SK-N-DZ (cell line): ENCODE data around the gene ARHGAP24. TPM values are rescaled to one million over a fixed set of nuclear protein-coding genes. Genes with fewer than 3 reads are reported as not detected.

Source experiments
- DNase-seq: peaks from one replicate; pipeline ENCODE4 v3.0.0-alpha.2; 2015; ENCODE audit warnings: low spot score
- polyA plus RNA-seq, 2 experiments: library from polyadenylated mRNA; depleted of rRNA; stranded (reverse); fragments of >200 nt; gene quantifications; 2 replicates each; pipeline ENCODE4 v1.2.3, GENCODE V29; 2014

The ARHGAP24 gene
- polyA plus RNA-seq (2014; cell fraction: cytosol; rRNA removed), result 2.3 and 4.1 TPM in 2 replicates
- 0.93 and 1.1 TPM in 2 replicates for polyA plus RNA-seq (2014; cell fraction: nucleus; rRNA removed)

DNA sequence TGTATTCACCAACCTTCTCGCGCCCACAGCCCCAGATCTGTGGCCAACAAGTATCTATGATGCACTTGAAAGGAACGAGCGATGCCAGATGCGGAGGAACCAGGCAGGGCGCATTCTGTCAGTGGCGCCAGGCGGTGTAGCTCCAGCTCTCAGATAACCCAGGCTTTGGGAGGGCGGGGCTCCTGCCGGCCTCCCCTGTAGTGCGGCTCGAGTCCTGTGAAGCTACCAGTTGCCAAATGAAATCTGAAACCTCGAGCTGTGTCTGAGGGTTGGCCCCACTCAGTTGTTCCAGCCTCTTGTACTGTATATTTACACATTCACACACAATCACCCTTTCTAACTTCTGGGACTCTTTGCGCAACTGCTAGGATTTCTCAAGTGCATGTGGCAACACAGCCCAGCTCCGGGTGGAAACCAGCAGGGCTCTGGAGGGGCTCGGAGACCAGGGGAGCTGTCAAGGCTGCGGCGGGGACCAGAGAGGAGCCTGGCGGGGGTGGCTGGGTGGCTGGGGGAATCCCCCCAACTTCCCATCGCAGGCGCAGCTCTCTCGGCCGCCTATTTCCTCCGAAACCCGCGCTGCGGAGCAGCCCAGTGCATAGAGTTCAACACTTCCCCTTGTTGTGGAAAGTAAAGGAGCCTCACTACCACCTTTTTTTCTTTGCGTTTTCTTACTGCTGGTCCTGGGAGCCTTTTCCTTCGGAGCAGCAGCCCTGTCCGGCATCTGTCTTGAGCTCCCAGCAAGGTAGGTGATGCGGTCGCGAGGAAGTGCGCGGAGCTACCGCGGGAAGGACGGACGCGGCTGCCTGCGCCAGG, at the start of gene ARHGAP24:
Gene ARHGAP24 (plus strand): TSS at position 333 of the 813 bp plus-strand sequence.
- DNase-seq, result peak; percentile 90

DNA sequence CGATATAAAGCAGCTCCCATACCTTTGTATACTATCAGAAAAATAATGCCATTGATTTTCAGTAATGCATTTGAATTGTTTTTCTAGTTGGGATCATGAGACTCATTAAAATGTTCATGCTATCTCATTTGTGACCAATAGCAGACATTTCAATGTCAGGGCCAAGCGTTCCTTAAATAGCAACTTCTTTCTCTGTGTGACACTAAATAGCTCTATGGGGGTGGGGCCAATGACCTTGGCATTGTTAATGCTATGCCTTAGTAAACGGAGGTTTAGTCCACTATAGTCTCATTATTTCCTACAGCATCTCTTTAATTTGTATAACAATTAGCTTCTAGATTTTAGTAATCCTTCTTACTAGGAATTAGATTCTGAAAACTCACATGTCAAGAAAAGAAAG, 48.6 kb upstream of the ARHGAP24 start:
- no peak for DNase-seq

DNA sequence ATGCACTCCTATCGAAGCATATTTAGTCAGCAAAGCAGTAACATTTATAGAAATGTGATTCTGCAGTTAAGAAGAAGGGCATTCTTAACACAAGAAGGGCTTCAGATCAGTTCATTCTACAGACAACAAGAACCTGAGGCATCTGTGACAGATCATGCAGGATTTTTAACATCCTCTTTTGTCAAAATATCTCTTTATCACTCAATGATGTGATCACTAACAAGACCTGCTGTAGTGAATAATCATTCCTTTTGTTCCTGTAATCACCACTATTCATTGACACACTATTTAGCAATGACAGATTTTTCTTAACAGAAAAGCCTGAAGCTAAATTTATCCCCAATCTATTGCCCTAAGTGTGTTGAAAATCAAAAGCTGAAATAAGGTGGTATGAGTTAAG, 47.8 kb upstream of the ARHGAP24 start:
- DNase-seq, result no peak

DNA sequence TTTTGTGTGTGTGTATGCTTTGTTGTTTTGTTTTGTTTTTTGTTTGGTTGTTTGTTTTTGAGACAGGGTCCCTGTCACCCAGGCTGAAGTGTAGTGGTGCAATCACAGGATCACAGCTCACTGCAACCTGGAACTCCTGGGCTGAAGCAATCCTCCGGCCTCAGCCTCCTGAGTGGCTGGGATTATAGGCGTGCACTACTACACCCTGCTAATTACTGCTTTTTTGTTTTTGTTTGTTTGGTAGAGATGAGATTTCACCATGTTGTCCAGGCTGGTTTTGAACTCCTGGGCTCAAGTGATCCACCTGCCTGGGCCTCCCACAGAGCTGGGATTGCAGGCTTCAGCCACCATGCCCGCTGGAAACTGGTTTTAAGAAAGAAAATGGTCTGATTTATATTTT, 44.7 kb upstream of the ARHGAP24 start:
- no peak for DNase-seq

DNA sequence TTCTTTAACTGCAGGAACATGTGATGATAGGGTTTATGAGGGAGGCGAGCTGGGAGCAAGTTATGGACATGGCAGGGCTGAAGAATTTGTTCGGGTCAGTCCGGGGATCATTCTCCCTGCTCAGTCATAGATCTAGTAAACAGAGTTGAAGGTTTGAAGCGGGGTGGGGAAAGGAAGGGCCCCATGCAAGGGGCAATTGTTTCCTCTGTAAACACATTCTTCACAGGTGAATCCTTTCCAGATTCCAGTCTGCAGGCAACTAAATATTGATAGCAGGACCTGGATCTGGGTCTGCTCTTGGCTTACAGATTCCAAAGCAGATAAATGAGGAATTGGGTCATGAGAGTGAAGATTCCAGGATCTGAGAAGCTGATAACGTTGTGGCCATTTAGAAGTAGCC, 44.3 kb upstream of the ARHGAP24 start:
- no peak for DNase-seq

DNA sequence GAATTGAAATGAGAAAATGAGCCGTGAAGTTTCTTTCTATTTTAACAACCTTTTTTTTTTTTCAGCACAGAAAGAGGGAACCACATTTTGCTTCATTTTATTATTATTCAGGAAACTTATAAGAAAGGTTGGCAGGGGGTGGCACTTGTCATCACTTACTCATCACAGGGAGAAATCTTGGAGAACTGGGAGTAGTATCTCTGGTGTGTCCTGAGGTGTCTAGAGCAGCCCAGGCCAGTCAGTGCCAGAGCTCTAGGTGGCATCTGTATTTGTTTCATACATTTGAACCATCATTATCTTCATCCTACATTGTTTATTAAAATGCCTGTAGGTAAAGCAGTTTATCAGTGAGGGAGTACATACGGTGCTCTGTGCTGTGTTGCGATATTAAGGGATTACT, 43.8 kb upstream of the ARHGAP24 start:
- no peak for DNase-seq

DNA sequence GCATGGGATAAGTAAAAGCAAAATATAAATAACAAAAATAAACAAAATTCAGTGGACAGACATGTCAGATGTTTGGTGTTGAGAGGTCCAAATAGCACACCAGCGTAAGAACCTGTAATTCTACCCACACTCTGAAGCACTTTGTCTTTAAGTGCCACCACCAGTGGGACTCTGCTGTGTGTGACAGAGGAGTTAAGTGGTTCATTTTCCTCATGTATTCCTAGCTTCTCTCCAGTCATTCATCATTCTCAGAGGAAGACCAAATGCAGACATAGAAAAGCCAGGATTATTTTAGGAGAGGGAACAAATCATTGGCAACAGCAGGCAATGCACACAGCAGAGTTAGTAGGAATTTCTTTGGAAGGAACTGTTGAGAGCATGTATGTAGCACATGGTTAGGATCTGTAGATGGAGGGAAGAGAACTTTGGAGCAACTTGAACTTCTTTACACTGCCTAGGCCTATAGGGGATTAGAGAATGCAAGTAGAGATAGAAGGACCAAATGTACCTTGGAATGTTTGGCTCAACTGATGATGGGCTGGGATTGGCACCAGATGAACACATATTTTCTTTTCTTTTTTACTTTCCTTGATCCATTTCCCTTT, 43.0 kb upstream of the ARHGAP24 start:
- DNase-seq, result no peak

DNA sequence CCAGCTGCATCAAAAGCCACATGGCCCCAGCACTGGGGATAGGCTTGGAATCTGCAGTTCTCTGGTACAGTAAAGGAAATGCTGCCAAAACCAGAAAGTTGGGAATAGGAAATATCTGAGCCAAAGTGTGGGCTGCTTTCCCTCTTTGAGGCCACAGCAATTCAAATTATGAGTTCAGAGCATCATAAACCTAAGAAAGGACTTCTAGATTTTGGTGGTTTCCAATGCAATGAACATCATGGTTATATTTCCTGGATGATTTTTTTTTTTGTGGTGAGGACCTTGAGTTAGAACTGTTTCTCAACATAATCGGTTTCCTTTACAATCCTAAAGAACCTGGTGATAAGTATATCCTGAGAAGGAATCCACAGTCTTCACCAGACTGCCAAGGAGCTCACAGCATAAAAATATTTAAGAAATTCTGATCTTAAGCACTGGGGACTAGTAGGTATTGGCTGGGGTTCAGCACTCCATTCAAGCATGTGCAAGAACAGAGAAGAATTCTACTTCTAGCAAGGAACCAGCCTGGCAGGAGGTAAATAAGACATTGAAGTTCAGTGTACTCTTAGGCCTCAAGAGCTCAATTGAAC, 29.8 kb upstream of the ARHGAP24 start:
- no peak for DNase-seq

DNA sequence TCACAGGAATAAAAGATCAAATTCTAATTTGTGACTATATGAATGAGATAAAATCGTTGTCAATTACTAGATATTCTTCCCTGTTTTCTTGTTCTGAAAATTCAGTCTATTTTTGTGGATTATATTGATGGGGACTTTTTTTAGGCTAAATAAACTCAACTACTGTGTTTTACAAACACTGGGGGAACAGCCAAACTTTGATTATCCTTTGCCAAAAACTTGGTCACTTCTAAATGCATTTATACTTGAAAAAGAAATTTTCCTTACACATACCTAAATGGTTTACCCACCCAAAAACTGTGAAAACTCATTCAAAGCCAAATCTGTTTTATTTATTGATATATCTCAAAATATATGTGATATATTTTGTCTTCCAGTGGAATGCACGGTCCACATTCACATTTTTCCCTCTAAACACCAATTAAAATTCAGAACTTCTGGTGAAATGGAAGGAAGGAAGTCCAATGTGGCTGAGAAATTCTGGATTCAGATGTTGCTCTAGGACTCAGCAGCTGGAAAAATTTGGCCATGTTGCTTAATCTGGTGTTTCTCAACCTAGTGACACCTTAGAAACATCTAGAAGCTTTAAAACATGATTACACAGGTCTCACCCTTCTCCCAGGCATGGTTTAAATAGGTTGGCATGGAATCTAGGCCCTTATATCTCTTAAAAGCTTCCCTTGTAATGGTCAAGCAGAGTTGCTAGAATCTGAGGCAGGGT, 28.6 kb upstream of the ARHGAP24 start:
- no peak for DNase-seq

DNA sequence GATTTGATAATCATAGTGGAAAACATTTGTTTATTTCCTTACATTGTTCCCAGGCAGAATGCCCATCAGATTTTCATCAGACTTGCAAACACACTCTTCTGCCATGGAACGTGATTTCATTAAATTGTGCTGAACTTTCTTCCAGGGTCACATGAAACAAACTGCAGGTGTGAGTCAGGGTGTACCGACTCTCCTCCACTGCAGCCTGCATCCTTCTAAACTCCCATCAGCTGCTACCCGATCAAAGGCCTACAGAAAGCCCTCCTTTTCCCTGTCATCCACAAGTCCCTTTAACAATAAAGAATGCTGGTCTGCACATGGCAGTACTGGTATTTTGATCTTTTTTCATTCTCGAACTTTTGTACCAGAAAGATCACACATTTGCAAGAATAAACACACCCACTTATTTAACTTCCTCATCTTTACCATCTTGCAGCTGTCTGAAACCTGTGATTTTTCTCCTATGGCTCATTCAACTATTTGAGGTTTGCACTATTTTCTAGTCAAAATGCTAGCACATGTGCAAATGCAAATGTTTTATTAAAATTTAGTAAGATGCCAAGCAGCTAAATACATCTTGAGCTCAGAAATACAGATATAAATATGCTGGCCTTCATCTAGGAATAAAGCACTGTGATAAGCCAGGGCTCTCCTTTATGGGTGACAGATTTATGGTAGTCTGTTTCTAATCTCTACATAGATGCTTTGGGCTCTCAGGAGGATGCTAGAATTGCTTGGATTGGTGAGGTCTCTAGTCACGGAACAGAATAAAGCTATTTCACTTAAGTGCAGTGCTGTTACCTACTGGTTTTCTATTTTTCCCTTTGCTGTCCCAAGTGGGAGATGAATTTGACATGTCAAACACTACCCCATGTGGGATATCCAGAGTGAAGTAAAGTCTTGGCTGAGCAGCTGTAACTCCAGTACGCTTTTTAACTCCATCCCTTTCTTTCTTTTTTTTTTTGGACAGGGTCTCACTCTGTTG, 25.8 kb upstream of the ARHGAP24 start:
- peak; percentile 79 for DNase-seq

DNA sequence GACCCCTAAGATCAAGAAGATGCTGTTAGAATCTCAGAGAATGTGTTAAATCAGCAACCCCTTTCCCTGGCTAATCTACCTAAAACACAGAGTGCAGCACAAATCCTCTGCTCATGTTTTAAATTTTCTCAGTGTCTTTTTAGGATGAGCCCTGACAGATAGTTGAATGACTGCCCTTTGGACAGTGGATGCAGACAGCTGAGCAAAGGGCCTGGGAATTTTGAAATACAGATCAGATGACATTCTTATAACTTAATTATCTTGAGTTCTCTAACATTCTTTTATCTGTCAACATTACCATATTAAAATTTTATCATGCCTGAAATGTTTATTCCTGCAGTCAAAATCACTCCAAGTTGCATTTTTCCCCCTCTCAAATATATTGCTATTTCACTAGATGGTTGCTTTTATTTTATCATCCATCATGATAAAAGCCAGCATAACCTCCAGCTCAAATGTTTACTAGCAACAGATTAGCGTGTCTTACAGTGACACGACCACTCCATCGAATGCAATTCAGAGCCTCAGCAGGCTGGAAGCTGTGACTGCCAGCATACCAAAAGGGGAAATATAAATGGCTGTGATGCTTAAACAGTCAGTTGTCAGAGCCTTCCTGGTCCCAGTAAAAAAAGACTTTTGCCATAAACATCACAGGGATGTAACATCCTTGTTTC, 22.8 kb upstream of the ARHGAP24 start:
- peak; percentile 75 for DNase-seq

DNA sequence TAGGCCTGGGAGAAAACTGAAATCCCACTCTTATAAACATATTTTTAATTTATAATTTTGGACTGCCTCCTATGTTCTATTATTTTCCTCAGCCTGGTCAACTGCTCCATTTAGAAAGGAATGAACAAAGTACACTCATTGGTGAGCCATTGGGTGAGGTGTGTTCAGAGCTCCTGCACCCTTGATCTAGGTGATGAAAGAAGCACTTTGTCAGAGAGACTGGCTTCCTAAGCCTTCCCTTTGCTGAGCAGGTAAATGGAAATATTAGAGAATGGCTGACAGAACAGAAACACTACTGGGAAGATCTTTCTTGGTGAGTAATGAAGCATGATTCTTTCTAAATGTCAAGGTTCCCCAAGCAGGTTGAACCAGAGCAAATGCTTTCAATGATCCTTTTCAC, 19.0 kb upstream of the ARHGAP24 start:
- no peak for DNase-seq

DNA sequence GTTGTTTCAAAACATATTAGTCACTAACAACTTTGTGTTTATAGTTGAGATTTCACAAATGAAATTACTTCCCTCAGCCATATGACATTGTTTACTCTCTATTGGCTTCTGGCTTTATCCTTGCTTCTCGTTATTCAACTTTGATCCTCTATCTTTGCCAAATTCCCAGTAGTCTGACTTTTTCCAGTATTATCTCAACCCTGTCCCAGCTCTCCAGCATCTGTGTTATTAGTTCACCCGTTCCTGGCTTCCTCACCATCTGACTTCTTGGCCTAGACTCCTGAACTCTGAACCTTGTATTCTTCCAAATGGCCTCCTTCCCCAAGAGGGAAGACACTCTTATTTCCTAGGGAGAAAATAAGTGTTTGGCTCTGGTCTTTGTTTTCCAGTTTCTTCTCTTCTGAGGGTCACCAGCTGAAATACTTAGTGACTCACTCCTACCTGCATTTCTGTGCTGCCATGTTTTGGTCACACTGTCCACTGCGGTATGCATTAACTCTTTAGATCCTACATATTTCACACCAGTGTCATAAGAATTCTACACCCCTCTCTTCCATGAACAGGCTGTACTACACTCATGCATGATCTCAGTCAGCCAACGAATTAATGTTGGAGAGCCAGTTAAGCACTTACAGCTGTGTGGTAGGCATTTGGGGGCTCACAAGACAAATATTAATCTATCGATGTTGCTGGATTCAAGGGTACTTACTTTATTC, 17.0 kb upstream of the ARHGAP24 start:
- DNase-seq, result no peak

DNA sequence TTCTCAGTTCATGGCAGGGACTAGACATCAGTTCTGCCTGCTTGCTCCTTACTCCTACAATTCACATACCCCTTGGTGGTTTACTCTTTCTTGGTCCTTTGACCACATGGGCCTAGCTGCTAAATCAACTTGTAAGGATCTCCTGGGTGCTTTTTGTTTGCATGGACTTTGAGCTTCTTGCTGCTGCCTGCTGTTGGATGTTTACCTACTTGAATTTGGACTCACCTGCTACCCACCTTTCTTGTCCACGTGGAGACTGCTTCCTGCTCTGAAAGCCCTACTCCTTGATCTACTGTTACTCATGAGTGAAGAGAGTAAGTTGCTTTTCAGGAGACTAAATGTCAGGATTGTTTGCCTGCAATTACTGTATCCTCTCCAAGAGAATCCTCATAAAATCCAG, 15.2 kb upstream of the ARHGAP24 start:
- DNase-seq, result no peak

DNA sequence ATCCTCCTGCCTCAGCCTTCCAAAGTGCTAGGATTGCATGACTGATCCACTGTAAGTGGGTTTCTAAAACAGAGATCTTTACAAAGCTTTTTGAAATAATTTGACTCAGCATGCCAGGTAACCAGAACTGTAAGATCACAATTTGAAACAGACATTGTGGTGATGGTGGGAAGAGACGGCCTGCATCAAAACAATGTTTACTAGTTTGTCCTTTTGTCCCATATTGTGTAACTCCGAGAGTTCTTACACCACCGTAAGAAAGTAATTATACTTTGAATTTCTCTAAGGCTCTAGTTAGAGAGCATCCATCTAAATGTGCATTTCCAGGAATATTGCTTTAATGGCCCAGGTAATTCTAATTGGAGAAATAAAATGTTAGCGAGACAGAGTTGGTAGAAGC, 594 bp upstream of the ARHGAP24 start:
- DNase-seq, result no peak

DNA sequence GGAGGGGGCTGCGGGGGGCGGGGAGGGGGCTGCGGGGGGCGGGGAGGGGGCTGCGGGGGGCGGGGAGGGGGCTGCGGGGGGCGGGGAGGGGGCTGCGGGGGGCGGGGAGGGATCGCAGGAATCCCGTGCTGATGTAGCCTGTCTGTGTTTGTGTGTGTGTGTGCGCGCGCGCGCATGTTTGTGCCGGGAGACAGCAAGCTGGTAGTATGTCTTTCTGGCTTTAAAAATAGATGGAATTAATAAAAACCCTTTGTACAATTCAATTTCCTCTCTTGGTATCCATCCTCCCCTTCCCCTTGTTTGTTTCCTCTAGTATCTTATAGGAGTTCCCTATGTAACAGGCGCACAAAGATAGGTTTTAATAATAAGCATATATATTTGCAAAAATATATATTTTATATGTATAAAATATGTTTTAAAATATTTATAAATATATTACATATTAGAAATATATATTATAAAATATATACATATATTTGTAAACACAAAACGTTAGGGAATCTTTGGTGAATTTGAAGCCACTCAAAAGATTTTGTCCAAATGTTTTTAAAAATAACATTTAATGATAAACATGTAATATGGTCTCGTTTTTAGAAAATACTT, 782 bp downstream of the ARHGAP24 start:
- DNase-seq, result peak; percentile 66

DNA sequence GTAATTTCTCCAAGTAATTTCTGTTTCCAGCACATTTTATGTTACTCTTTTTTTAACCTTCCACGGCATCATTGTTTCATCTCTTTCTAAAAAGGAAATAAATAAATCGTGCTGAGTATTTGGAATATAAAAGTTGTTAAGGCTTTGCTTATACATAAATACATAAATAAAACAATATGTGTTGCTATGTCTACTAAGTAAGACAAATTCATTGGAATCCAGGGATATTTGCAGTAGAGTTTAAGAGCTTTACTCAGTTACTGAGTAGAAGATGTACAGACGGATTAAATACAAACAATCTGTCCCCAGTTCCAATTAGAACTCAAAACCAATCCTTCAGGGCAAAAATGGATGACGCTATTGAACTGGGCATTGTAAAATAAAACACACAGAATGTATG, 1.4 kb downstream of the ARHGAP24 start:
- no peak for DNase-seq

DNA sequence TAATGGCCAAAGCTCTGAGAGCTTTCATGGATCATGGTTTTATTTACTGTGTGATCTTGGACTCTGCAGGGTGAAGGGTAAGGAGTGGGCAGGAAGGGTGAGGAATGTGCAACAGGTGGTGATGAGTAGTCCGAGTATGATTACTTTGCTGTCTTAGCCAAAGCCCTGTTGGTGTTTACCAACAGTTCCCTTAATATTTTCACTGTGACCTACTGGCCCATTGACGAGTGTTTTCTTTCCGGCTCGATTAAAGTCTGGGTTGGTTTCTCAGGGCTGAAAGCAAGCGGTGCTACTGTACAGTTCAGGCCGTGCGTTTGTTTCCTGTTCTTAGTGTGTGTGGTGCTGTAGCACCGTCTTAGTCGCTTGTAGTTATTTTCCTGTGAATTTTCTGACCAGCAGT, 2.6 kb downstream of the ARHGAP24 start:
- DNase-seq, result no peak

DNA sequence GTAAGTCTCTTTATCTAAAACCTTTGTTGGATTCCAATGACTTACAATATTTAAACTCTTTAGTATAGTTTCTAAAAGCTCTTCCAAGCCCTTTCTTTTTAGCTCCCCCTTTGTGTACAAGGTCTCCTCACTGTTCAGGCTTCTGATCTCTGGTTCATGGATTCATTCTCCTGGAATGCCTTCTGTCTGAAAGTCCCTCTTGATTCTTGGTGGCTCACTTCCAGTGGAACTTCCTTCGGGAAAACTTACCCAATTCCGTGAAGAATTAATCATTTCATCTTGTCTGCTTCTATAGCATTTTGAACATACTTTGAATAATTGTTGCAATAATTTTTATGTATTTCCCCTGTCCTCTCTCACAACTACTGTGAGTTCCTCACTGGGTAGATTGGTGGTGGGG, 3.6 kb downstream of the ARHGAP24 start:
- DNase-seq, result no peak
